Trophoblast cell (in vitro differentiated cells and primary cell): ENCODE measurements around the gene DEAF1.

ENCODE experiments used
- DNase-seq, 2 donors: peaks; one replicate each; pipeline ENCODE4 v3.0.0-alpha.2; 2016
- H2AFZ ChIP-seq: 2 replicates; pipeline ENCODE4 v1.6.1; 2013; ENCODE audit warnings: low read length, moderate library complexity, mild to moderate bottlenecking; ENCODE audit not compliant: insufficient read depth, poor library complexity
- H2AK5ac ChIP-seq: 2 replicates; pipeline ENCODE4 v1.6.1; 2013; ENCODE audit warnings: mild to moderate bottlenecking, low read length
- H2BK120ac ChIP-seq: 2 replicates; pipeline ENCODE4 v1.6.1; 2013; ENCODE audit warnings: low read length, mild to moderate bottlenecking, moderate library complexity; ENCODE audit not compliant: insufficient read depth, poor library complexity
- H2BK12ac ChIP-seq: 2 replicates; pipeline ENCODE4 v1.6.1; 2013; ENCODE audit warnings: mild to moderate bottlenecking, low read length, moderate library complexity
- H2BK5ac ChIP-seq: 2 replicates; pipeline ENCODE4 v1.6.1; 2013; ENCODE audit warnings: low read length, low read depth, moderate library complexity, mild to moderate bottlenecking; ENCODE audit not compliant: poor library complexity
- H3K14ac ChIP-seq: 2 replicates; pipeline ENCODE4 v1.6.1; 2013; ENCODE audit warnings: mild to moderate bottlenecking, low read length
- H3K18ac ChIP-seq: 2 replicates; pipeline ENCODE4 v1.6.1; 2013; ENCODE audit warnings: mild to moderate bottlenecking, low read length
- H3K23ac ChIP-seq: 2 replicates; pipeline ENCODE4 v1.6.1; 2013; ENCODE audit warnings: low read length
- H3K27ac ChIP-seq: 2 replicates; pipeline ENCODE4 v1.5.1; 2013; ENCODE audit warnings: low read depth, mild to moderate bottlenecking, inconsistent platforms, low read length, moderate library complexity
- H3K27me3 ChIP-seq: 2 replicates; pipeline ENCODE4 v1.6.1; 2013; ENCODE audit warnings: inconsistent platforms, mild to moderate bottlenecking, low read length, moderate library complexity; ENCODE audit not compliant: insufficient read depth
- H3K36me3 ChIP-seq, 2 experiments: 1 replicate in 1 of 2; 2 replicates in 1 of 2; pipeline ENCODE4 v1.6.1; 2013; ENCODE audit warnings: low read length in 2 of 2, mild to moderate bottlenecking in 2 of 2, moderate library complexity in 1 of 2; ENCODE audit not compliant: insufficient read depth in 2 of 2, control insufficient read depth in 1 of 2
- H3K4ac ChIP-seq: 2 replicates; pipeline ENCODE4 v1.6.1; 2013; ENCODE audit warnings: low read depth, mild to moderate bottlenecking, low read length, moderate library complexity
- H3K4me1 ChIP-seq, 2 experiments: 1 replicate in 1 of 2; 2 replicates in 1 of 2; pipeline ENCODE4 v1.6.1; 2013; ENCODE audit warnings: low read length in 2 of 2, mild to moderate bottlenecking in 2 of 2, moderate library complexity in 1 of 2; ENCODE audit not compliant: insufficient read depth in 2 of 2, control insufficient read depth in 1 of 2
- H3K4me2 ChIP-seq: 2 replicates; pipeline ENCODE4 v1.6.1; 2013; ENCODE audit warnings: inconsistent platforms, mild to moderate bottlenecking, low read length, moderate library complexity
- H3K4me3 ChIP-seq: 2 replicates; pipeline ENCODE4 v1.5.1; 2013; ENCODE audit warnings: mild to moderate bottlenecking, low read depth, low read length, inconsistent platforms
- H3K79me1 ChIP-seq: one replicate; pipeline ENCODE4 v1.6.1; 2013; ENCODE audit warnings: low read length
- H3K79me2 ChIP-seq: 2 replicates; pipeline ENCODE4 v1.6.1; 2013; ENCODE audit warnings: low read length, mild to moderate bottlenecking; ENCODE audit not compliant: control insufficient read depth, insufficient read depth, poor library complexity
- H3K9ac ChIP-seq: 2 replicates; pipeline ENCODE4 v1.6.1; 2013; ENCODE audit warnings: mild to moderate bottlenecking, low read length
- H3K9me3 ChIP-seq: 2 replicates; pipeline ENCODE4 v1.6.1; 2013; ENCODE audit warnings: low read depth, mild to moderate bottlenecking, control low read depth, inconsistent platforms, low read length; ENCODE audit not compliant: insufficient read depth
- H4K12ac ChIP-seq: 2 replicates; pipeline ENCODE4 v1.6.1; 2013; ENCODE audit warnings: low read depth, mild to moderate bottlenecking, low read length, moderate library complexity
- H4K8ac ChIP-seq: 2 replicates; pipeline ENCODE4 v1.6.1; 2013; ENCODE audit warnings: low read depth, mild to moderate bottlenecking, low read length, moderate library complexity
- H4K91ac ChIP-seq: one replicate; pipeline ENCODE4 v1.6.1; 2013; ENCODE audit warnings: low read depth, mild to moderate bottlenecking, low read length, moderate library complexity
- WGBS: extraction: QIAGEN DNeasy Blood & Tissue Kit; methylation state at CpG from one replicate; pipeline ENCODE4 v1.1.7; 2013; ENCODE audit warnings: missing lambda C conversion rate; ENCODE audit not compliant: insufficient read length, insufficient coverage; ENCODE audit errors: extremely low coverage; 5-methylcytosine and 5-hydroxymethylcytosine counted together

Gene DEAF1

GRCh38 chr11:708511-708910 is 13.5 kb upstream of the DEAF1 start:
- Histone ChIP-seq H3K36me3 (peaks cover 22 to 32% of the 10 kb centered on the region in 2 experiments), H2BK5ac (peak overlapping the region; percentile 10), H3K4ac (peak overlapping the region; percentile 78), H2BK120ac (no peak overlapping the region), H3K9ac (no peak overlapping the region), H3K4me1 (peaks cover 34 to 49% of the 10 kb centered on the region in 2 experiments), H3K27me3 (no peaks in the 10 kb centered on the region), H4K12ac (no peak overlapping the region), H3K14ac (peak overlapping the region; percentile 29), H3K4me3 (no peak overlapping the region), H4K8ac (no peak overlapping the region), H3K4me2 (no peak overlapping the region), H3K18ac (peak overlapping the region; percentile 72), H4K91ac (peak overlapping the region; percentile 45), H3K79me1 (peaks cover 36% of the 10 kb centered on the region), H3K79me2 (peaks cover 27% of the 10 kb centered on the region), H3K23ac (no peak overlapping the region), H2AFZ (no peak overlapping the region), H2AK5ac (peak overlapping the region; percentile 65), H2BK12ac (peak overlapping the region; percentile 25), H3K9me3 (no peaks in the 10 kb centered on the region), H3K27ac (no peak overlapping the region)
- DNase-seq, result no peak
- no CpG with 5 or more reads among the region's 7 CpGs for WGBS

GRCh38 chr11:707817-708420 is 12.9 kb upstream of the DEAF1 start:
- Histone ChIP-seq H2BK12ac (peak overlapping the region; percentile 62), H4K12ac (no peak overlapping the region), H3K79me1 (peaks cover 36% of the 10 kb centered on the region), H4K8ac (peak overlapping the region; percentile 12), H3K36me3 (peaks cover 27 to 33% of the 10 kb centered on the region in 2 experiments), H3K4me1 (peaks cover 34 to 49% of the 10 kb centered on the region in 2 experiments), H2BK5ac (no peak overlapping the region), H2AK5ac (peak overlapping the region; percentile 70), H3K27me3 (no peaks in the 10 kb centered on the region), H3K27ac (peak overlapping the region; percentile 83), H3K14ac (peak overlapping the region; percentile 48), H3K4me2 (peak overlapping the region; percentile 58), H2AFZ (no peak overlapping the region), H3K18ac (peak overlapping the region; percentile 72), H3K4ac (peak overlapping the region; percentile 78), H4K91ac (peak overlapping the region; percentile 99), H3K9me3 (no peaks in the 10 kb centered on the region), H3K4me3 (peak overlapping the region; percentile 11), H3K79me2 (peaks cover 27% of the 10 kb centered on the region), H2BK120ac (peak overlapping the region; percentile 23), H3K9ac (no peak overlapping the region), H3K23ac (no peak overlapping the region)
- no CpG with 5 or more reads among the region's 16 CpGs for WGBS
- DNase-seq, result peak; percentile 48 to 68

- Histone ChIP-seq H3K9ac (peak overlapping the region; percentile 80), H3K4me3 (peak overlapping the region; percentile 77), H3K36me3 (peaks cover 26 to 32% of the 10 kb centered on the region in 2 experiments), H3K9me3 (no peaks in the 10 kb centered on the region), H3K4ac (peak overlapping the region; percentile 98), H3K14ac (peak overlapping the region; percentile 95), H3K18ac (peak overlapping the region; percentile 100), H3K79me2 (peaks cover 27% of the 10 kb centered on the region), H2BK12ac (peak overlapping the region; percentile 62), H2AFZ (peak overlapping the region; percentile 75), H3K4me2 (peak overlapping the region; percentile 58), H3K4me1 (peaks cover 34 to 49% of the 10 kb centered on the region in 2 experiments), H3K23ac (no peak overlapping the region), H3K27ac (peak overlapping the region; percentile 83), H2BK120ac (peak overlapping the region; percentile 92), H4K91ac (peak overlapping the region; percentile 99), H2BK5ac (peak overlapping the region; percentile 92), H2AK5ac (peak overlapping the region; percentile 90), H3K27me3 (no peaks in the 10 kb centered on the region), H3K79me1 (peaks cover 36% of the 10 kb centered on the region), H4K8ac (peak overlapping the region; percentile 95), H4K12ac (peak overlapping the region; percentile 79)
- DNase-seq, result peak; percentile 76 to 83
- no CpG with 5 or more reads among the region's 30 CpGs for WGBS
Measured at GRCh38 chr11:706957-707816, 12.2 kb upstream of the DEAF1 start.

- peaks cover 27% of the 10 kb centered on the region for H3K79me2 ChIP-seq
- H2BK120ac ChIP-seq, result peak overlapping the region; percentile 92
- H3K23ac ChIP-seq, result no peak overlapping the region
- H2AK5ac ChIP-seq, result peak overlapping the region; percentile 90
- peak overlapping the region; percentile 95 for H4K8ac ChIP-seq
- H3K4me2 ChIP-seq, result peak overlapping the region; percentile 58
- H3K36me3 ChIP-seq, result peaks cover 31 to 38% of the 10 kb centered on the region in 2 experiments
- no peaks in the 10 kb centered on the region for H3K27me3 ChIP-seq
- H2BK12ac ChIP-seq, result peak overlapping the region; percentile 62
- H3K4me1 ChIP-seq, result peaks cover 34 to 49% of the 10 kb centered on the region in 2 experiments
- peak overlapping the region; percentile 77 for H3K4me3 ChIP-seq
- no peaks in the 10 kb centered on the region for H3K9me3 ChIP-seq
- H3K4ac ChIP-seq, result peak overlapping the region; percentile 98
- peak overlapping the region; percentile 83 for H3K27ac ChIP-seq
- H3K14ac ChIP-seq, result peak overlapping the region; percentile 95
- peak overlapping the region; percentile 99 for H4K91ac ChIP-seq
- peak overlapping the region; percentile 100 for H3K18ac ChIP-seq
- peak overlapping the region; percentile 92 for H2BK5ac ChIP-seq
- DNase-seq, result peak; percentile 66 to 70
- H4K12ac ChIP-seq, result peak overlapping the region; percentile 79
- peaks cover 36% of the 10 kb centered on the region for H3K79me1 ChIP-seq
- H3K9ac ChIP-seq, result peak overlapping the region; percentile 80
- WGBS, result no CpG with 5 or more reads among the region's 22 CpGs
- H2AFZ ChIP-seq, result peak overlapping the region; percentile 75
Measured at GRCh38 chr11:706439-706956, 11.5 kb upstream of the DEAF1 start.
